NOMO-1 treated with DMSO at 0.1 percent for 48 hours (cell line): ENCODE measurements around the gene LRMDA.
A peak's percentile ranks its signal among the peaks of the same experiment; 100 is the strongest.

Experiments used
- DNase-seq: peaks from one replicate; lab custom pipeline; 2025; ENCODE audit not compliant: unreplicated experiment; lab: John Stamatoyannopoulos, UW

LRMDA gene

DNA sequence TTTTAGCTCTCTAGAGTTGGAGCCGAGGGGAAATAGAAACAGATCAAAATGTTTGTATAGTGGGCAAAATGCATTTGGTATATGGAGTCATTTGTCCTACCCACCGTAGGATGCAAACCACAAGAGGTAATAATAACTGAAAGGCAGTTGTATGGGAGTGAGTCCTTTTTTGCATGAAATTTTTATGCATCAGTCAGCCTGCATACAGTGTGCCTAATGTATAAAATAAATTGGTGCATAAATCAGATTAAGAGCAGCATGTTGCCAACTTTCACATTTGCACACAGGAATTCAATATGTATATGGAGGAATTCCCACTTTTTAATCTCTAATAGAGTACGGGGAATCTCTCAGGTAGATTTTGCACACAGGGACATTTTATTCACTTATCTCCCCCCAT lies 262.8 kb downstream of the LRMDA start:
- DNase-seq = no peak

DNA sequence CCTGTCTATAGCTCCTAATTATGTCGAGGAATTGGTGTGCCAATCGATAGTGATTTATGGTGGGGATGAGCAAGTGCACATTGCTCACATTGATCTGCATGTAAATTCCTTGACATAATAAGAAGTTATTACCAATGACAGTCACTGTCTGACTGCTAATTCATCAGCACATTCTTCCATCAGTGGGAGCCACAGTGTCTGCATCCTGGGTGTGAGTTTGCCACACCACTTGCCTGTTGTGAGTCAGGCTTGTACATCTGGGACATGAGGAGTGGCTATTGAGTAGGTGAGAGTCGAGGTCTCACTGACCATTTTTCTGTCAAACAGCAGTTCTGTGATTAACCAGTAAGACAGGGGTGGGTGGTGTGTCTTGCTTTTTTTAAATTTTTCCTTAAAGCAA lies 263.4 kb downstream of the LRMDA start:
- DNase-seq = no peak

DNA sequence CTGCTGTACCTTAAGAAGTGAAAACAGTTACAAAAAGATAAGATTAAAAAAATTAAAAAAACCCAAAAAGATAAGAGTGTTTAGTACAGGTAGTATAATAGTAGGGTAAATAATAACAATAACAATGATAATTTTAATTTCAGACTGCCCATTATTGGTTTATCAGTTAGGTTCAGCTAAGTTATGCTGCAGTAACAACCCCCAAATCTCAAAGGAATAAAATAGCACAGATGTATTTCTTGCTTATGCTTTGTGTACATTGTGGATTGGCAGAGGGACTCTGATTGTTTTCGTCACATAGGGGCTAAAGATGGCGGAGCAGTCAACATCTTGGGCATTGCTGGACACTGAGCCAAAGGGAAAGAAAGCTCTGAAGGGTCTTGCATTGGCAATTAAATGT lies 264.6 kb downstream of the LRMDA start:
- no peak for DNase-seq

DNA sequence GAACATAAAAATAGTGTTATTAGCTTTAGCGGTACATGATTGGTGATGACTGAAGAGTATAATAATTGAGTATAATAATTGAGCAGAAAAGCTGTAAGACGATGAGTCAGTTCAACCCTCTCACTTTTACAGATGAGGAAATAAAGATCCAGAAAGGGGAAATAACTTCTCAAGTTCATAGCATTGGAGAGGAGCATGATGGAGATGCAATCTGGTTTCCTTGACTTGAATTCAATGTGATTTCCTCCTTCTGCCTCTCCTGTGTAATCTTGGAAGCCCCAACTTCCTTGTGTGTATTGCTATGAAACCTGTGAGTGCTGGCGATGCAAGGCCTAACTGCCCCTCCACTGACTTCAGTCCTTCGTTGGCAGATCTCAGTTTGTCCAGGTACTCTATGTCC lies 265.1 kb downstream of the LRMDA start:
- peak; percentile 89 for DNase-seq

DNA sequence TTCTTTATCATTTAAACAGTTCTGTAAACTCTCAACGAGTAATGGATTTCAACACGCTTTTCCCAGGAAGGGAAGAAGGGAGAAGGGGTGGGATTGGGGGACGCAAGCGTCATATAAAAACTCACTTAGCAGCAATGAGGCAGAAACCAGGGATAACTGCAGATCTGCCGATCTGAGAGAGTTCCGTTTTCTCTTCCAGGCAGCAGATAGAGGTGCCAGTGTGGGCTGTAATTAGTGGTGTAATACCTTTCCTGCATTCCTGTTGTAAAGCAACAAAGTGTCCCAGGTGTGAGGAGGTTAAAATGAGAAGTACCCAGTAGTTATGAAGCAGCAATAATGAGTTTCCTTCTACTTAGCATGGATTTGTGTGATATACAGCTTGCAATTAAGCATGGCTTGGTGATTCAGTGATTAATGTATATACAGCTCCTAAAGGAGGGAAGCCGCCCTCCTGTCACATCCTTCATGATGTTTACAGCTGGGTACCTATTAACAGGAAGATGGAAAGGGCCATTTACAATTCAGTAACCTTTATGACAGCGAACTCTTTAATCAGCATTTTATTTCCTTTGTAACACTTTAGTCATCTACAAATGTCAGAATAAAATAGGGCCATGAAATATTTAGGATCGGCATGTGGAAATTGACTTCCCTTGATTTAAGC lies 271.9 kb downstream of the LRMDA start:
- DNase-seq = no peak

DNA sequence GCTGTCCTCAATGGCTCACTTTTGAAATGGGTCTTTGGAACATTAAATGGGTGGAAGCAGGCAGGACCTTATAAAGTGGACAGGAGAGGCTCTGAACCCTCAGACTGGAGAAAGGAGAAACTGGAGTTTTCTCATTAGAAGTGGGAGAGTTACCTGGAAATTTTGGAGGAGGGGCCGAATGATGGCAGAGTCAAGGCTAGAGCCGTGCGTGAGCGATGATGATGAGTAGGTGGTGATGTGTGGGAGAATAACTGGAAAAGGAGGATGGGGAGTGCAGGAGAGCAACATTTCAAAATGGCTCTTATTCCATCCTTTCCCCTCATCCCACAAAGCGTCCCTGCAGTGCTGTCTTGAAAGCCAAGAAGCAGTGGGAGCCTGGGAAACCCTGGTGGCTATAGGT lies 274.0 kb downstream of the LRMDA start:
- DNase-seq = no peak

DNA sequence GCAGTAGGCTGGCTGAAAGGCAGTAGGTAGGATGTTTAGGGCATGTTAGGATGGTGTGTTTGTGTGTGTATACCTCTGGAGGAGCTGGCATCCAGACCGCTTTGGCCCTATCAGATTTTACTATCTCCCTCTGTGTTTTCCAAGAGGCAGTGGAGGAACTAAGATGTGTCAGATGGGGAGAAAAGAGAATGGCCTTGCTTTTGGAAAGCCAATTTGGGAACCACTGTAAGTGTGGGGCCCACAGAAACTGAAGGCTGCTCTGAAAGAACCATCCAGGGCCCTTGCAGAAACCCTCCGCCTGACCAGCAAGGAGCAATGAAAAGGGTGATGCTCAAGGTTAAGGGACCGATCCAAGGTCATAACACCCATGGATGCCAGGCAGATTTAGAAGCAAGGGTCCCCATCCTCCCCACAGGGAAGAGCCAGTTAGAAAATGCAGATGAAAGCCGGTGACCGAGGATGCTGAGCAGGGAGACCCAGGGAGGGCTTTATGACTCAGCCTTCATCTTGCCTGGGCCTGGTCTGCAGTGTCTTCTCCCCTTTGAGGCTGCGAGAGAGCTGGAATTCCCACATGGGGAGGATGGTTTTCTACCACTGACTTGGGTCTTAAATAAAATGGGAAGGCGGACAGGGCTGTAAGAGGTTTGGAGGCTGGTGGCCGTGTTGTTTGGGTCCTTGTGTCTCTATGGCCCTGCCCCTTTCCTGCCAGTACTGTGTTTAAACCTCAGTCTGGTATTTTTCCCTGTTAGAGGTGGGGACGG lies 275.8 kb downstream of the LRMDA start:
- DNase-seq = no peak

DNA sequence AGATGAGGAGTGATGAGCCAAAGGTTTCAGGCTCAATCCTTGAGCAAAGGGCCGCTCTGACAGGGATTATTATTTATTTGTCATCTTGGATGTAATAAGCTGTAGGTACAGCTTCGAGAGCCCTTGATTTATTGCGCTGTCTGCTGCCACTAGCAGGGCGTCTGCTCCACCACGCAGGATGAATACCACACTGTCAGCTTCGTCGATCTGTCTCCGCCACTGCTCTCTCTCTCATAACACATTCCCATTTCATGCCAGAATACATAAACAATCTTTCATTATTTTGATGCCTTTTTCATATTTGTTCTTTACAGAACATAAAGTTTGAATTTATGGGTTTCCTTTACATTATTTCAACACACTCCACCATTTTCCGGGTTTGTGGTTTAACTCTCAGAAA lies 276.6 kb downstream of the LRMDA start:
- DNase-seq = no peak

DNA sequence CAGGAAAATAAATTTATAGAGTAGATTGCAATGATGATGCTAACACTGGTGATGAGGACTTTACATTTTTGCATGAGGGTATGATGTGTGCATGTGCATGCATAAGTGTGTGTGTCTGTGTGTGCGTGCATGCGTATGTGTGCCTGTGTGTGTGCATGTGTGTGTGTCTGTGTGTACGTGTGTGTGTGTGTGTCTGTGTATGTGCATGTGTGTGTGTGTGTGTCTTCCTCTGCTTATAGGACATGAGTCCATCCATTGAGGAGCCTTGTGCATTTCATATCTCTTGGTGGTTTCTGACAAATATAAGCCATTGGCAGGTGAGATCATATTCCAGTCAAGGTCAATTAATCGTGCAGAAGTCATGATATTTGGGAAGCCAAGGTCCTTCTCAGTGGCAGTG lies 277.8 kb downstream of the LRMDA start:
- no peak for DNase-seq

DNA sequence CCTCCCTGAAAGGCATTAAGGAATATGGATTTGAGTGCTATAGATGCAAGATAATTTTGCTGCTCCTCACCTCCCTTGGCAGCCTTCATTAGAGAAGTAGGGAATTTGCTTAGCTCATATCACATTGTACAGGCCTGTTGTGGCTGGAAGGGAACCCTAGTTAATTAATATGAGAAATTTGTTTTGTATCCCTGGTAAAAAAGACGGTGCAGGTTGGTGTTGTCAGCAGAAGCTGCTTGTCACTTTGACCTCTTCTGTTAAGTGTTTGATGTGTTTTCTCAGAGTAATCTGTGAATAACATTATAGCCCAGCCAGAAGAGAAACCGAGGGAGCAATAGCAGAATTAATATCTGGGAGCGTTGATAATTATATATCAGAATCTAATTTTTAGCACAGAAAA lies 278.4 kb downstream of the LRMDA start:
- DNase-seq = no peak

DNA sequence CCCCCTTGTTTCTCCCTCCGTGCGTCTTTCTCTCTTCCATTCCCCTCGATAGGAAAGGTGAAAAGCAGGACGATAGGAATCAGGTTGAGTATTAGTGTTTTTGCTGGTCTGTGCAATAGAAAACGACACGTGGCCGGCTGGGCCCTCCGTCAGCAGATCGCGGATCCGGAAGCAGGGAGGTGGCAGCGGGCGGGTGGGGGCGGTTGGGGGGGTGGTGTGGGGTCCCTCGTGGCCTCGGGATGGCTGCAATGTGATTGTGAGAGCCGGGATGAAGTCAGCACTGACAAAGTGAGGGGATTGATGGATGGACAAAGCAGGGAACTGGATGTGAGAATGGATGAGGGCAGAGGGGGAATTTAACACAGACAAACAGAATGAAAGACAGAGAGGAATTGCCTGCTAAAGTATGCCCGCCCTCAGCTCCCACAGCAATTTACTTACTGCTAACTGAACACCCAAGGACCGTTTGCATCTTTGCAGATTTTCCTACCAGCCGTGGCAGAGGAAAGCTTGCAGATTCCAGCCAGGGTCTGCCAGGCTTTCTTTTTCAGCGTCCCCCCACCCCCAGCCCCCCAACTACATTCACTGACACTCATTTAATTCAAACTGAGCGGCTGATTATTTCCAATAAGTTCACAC lies 280.9 kb downstream of the LRMDA start:
- DNase-seq = no peak

DNA sequence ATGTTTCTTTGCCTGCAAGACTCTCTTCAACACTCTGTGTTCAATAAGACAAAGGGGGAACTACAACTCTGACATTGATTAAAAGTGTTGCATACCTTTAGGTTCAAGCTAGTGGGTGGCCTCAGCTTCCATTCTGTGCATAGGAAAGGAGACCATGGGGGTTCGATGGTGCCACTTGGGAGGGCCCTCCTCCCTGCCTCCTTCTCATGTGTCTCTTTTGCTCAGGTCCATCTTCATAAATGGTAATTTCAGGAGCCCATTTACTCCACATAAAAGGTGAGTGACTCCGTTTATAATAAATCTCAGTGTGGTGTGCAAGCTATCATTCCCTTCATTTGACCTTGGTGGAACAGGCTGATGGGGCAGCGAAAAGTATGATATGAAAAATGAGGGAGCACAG lies 285.1 kb downstream of the LRMDA start:
- no peak for DNase-seq

DNA sequence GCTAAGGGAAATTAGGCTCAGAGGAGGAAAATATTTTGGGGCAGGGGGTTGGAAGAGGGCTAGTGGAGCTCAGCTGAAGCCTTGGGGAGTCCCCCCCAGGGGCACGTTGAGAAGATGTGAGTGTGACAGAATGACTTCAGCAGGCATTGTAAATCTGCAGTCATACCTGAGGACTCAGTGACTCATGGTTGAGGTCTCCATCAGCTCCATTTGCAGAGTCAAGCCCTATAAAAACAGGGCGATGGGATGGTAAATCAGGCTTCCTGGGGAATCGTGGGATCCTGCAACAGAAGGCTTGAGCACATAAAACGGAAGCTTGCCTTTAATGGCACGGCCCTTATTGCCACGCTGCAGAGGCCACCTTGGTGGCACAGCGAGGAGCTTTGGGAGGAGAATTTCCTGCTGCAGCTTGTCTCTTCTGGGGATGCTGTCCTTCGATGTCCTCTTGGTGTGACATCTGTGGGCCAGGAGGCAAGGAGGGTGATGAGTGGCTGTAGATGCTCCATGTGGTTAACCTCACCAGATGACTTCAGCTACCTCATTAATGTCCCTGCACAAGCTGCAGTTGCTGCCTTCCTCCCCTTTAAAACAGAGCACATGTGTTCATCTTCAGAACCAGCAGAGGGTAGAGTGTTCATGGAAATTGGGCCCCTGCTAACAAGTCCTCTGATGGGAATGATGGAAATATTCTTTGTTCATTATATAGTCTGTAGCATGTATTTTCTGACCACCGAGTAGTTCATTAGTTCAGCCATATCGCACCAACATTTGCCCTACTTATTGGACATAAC lies 285.9 kb downstream of the LRMDA start:
- no peak for DNase-seq

DNA sequence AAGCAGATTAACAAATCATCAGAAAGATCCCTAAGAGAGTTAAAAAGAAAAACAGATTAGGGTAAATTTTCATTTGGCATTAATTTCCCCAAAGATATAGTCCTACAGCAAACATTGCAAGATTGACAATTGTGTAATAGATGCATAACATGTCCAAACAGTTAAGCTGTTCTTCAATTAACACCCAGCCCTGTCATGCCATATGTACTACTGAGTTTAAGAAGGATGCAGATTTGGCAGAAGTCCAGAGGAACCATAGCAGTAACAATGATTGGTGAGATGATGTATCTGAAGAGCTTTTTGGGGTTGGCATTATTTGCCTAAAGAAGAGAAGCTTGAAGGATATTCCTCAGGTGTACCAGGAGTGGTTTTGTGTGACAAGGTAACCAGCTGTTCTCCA lies 287.6 kb downstream of the LRMDA start:
- DNase-seq = peak; percentile 7

DNA sequence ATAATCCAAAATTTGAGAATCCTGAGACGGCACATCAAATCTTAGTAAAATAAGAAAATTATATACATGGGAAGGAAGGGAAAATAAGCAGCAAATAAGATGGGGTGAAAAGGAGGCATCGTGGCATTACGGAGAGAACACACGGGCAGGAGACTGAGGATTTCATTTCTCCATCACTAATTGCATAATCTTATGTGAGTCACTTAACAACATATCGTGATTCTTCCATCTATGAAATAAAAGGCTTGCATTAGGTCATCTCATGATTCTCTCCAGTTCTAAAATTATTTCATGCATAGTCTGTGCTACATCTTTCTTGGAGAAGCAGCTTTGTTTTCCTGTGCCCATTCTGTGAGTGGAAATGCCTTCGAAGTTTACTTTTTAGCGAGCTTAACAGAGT lies 288.7 kb downstream of the LRMDA start:
- peak; percentile 6 for DNase-seq

DNA sequence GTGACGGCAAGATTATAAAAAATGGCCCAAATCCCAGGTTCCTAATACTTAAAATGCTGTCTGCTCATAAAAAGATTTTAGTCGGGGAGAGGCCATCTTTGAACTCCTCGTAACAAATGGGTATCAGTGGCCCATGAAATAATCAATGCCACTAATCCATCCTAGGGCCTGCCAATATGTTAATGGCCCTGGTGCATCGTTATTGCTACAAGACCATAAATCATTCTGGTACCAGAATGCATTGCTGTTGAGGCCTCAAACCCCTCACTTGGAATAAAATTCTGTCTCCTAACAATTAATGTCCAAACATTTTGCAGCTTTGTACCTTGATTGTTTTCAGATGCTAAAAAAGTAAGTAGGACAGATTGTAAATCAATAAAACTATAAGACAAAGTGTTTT lies 290.6 kb downstream of the LRMDA start:
- no peak for DNase-seq

DNA sequence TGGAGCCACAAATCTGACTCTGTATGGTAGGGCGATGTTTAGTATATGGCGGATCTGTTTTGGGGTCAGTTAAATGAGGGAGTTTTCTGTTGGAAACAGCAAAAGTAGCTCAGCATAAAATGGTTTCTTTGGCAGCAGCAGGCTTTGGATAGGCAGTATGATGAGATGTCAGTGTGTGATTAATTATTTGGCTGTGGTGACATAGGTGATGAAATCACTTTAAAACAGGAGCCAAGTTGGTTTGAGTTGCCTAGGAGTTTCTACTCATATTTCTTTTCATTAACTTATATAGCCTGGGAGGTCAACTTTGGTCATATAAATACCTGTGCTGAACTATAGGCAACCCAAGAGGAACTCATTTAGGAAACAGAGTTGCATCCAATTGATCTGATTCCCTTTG lies 291.2 kb downstream of the LRMDA start:
- peak; percentile 30 for DNase-seq

DNA sequence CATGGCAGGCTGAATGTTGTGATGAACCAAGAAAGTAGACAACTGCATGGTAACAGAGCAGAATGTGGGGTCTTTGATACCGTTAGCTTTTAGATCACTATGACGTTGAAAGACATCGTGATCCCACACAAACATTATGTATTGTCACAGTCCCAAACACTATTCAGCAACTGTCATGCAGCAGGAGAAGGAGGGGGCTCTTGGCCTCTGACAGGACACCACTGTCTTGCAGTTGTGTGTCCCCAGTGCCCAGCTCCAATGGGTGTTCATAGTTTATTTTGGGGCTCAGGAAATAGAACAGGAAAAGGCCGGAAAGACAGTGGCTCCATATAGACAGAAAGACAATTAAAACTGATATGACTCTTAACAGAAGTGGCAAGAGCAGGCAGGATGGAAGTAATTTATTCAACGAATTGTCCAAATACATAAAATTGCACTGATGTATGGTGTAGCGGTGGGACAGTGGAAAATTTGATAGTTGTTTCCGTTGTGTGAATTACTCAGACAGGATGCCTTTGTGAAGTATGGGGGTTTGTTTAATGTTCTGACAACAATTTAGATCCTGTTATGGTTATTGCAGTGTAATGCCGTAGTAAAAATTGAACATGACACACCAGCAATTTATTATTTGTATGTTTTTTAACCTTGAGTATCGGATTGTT lies 292.0 kb downstream of the LRMDA start:
- no peak for DNase-seq

DNA sequence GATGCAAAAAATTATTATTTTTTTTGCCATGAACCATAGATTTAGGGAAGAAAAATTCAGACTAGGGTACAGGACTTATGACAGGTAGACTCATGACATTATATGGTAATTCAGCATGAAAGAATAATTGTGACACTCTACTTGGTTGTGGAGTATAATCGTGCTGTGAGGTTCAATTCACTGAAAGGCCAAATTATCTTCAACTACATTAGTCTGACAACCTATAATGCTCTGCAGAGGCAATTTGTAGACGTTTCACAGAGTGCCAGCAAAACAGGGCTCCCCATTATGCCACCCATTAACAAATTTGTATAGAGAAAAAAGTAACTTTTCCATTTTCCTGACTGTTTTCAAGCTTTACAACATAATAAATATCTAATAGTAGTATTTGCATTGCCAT lies 292.6 kb downstream of the LRMDA start:
- DNase-seq = no peak

DNA sequence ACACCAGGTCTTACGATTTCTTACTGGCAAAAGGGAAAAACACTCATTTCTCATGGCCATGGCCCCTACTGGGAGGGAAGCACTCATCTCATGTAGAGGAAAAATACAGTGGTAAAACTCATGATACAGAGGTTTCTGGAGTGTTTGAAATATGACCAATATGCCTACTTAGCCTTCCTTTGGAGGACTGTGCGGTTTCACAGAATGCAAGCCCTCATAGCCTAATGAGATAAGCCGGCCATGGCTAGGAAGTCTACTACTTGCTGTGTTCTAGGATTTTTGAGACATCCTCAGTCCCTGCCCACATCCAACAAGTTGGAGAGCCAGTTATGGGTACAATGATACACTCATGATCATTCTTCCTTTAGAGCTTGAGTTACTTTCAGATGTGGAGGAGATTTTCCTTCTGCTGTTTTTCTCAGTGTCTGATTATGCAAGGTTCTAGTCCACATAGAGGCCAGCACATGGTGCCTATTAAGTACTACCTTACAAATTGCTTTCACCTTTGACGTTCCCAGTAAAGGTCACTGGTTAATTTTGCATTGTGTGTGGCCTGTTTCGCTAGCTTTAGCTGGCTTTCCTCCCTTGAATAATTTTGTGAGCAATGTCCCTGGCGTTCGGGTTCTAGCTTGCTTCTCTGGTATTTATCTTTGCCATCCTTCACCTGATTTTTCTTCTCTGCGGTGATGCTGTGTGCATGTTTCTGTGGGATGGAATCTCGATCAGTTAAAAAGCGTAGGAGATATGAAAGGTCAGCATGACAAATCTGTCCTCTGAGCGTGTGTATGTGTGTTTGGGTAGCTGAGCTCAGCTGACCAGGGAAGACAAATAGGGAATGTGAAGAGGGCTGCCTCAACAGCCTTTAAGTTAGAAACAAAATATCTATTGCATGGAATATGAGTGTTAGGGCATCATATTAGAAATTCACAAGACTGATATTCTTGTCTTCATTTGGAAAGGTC lies 295.4 kb downstream of the LRMDA start:
- no peak for DNase-seq
